Stimulated activated CD4-positive, alpha-beta T cell treated with anti-CD3 and anti-CD28 coated beads, Interleukin-4, amount 100 ng/mL, for 48 hours (primary cell): ENCODE results near the gene AASDH.

Experiments
- DNase-seq, 2 donors: peaks; one replicate each; pipeline ENCODE4 v3.0.0-alpha.2; 2020; ENCODE audit warnings: low read depth in 2 of 2

Gene AASDH

GRCh38 chr4:56387023-56388001, at the start of gene AASDH:
TSS of gene AASDH (minus strand) at chr4:56387491. CDS start at chr4:56384299, 3,192 bp downstream.
- DNase-seq = peak; percentile 92 to 93

- peak; percentile 98 to 99 for DNase-seq
Observed at GRCh38 chr4:56435140-56435926, 48.0 kb upstream of the AASDH start, which contains the start of gene PPAT. TSS of gene PPAT (minus strand) at chr4:56435615. CDS start at chr4:56435477, 138 bp downstream.

GRCh38 chr4:56434599-56435139, 47.4 kb upstream of the AASDH start:
- peak; percentile 19 to 28 for DNase-seq

GRCh38 chr4:56433280-56433679, 46.0 kb upstream of the AASDH start:
- no peak for DNase-seq

GRCh38 chr4:56430203-56430602, 42.9 kb upstream of the AASDH start:
- DNase-seq = no peak

- DNase-seq = no peak
Observed at GRCh38 chr4:56427179-56427578, 39.9 kb upstream of the AASDH start.

- DNase-seq = no peak
Observed at GRCh38 chr4:56426273-56426672, 39.0 kb upstream of the AASDH start.

- DNase-seq = no peak
Observed at GRCh38 chr4:56425518-56425917, 38.2 kb upstream of the AASDH start.

- DNase-seq = peak in 1 of 2 donors; percentile 10
Observed at GRCh38 chr4:56424697-56425514, 37.6 kb upstream of the AASDH start.

- no peak for DNase-seq
Observed at GRCh38 chr4:56424176-56424575, 36.9 kb upstream of the AASDH start.

GRCh38 chr4:56417396-56417795, 30.1 kb upstream of the AASDH start:
- no peak for DNase-seq

GRCh38 chr4:56416349-56416748, 29.1 kb upstream of the AASDH start:
- DNase-seq = no peak

- DNase-seq = no peak
Observed at GRCh38 chr4:56414135-56414670, 26.9 kb upstream of the AASDH start.

- no peak for DNase-seq
Observed at GRCh38 chr4:56410247-56411062, 23.2 kb upstream of the AASDH start.

GRCh38 chr4:56409511-56410090, 22.3 kb upstream of the AASDH start:
- no peak for DNase-seq

- DNase-seq = no peak
Observed at GRCh38 chr4:56408978-56409377, 21.7 kb upstream of the AASDH start.

GRCh38 chr4:56406151-56406550, 18.9 kb upstream of the AASDH start:
- DNase-seq = no peak

GRCh38 chr4:56405016-56405415, 17.7 kb upstream of the AASDH start:
- DNase-seq = no peak

- DNase-seq = no peak
Observed at GRCh38 chr4:56400560-56400959, 13.3 kb upstream of the AASDH start.

- DNase-seq = no peak
Observed at GRCh38 chr4:56391270-56391669, 4.0 kb upstream of the AASDH start.
